Loucy (cell line): ENCODE data around the gene TMEM258.

Experiments used
- H2AFZ ChIP-seq: fragments of 200-600 bp; sonication (generic); 2 replicates; pipeline ENCODE4 v1.6.0; 2016; ENCODE audit warnings: antibody characterized with exemption, mild to moderate bottlenecking, low read length, moderate library complexity
- H3F3A ChIP-seq: fragments of 200-600 bp; 2 replicates; pipeline ENCODE4 v1.6.0; 2016; ENCODE audit warnings: antibody characterized with exemption, low read depth, mild to moderate bottlenecking
- H3K27me3 ChIP-seq: fragments of 200-600 bp; sonication (generic); 2 replicates; pipeline ENCODE4 v1.6.1; 2014; ENCODE audit warnings: low read length, mild to moderate bottlenecking; ENCODE audit not compliant: insufficient read depth, poor library complexity, severe bottlenecking
- H3K36me3 ChIP-seq: fragments of 200-600 bp; sonication (generic); 2 replicates; pipeline ENCODE4 v1.6.1; 2016; ENCODE audit warnings: low read length; ENCODE audit not compliant: insufficient read depth
- H3K4me1 ChIP-seq: fragments of 200-600 bp; sonication (generic); 2 replicates; pipeline ENCODE4 v1.5.1; 2014; ENCODE audit warnings: low read length, mild to moderate bottlenecking; ENCODE audit not compliant: insufficient read depth, poor library complexity, severe bottlenecking
- H3K4me2 ChIP-seq: fragments of 200-600 bp; sonication (generic); 2 replicates; pipeline ENCODE4 v1.6.0; 2014; ENCODE audit warnings: antibody characterized with exemption, low read length, low read depth, mild to moderate bottlenecking; ENCODE audit not compliant: poor library complexity, severe bottlenecking
- H3K4me3 ChIP-seq: fragments of 200-600 bp; sonication (generic); 2 replicates; pipeline ENCODE4 v1.5.1; 2014; ENCODE audit warnings: low read length, mild to moderate bottlenecking, mixed read lengths; ENCODE audit not compliant: poor library complexity, severe bottlenecking
- H3K79me2 ChIP-seq: fragments of 200-600 bp; sonication (generic); 2 replicates; pipeline ENCODE4 v1.6.1; 2014; ENCODE audit warnings: low read length; ENCODE audit not compliant: insufficient read depth
- H3K9ac ChIP-seq: fragments of 200-600 bp; sonication (generic); 2 replicates; pipeline ENCODE4 v1.6.0; 2014; ENCODE audit warnings: mild to moderate bottlenecking, low read depth, low read length, moderate library complexity; ENCODE audit not compliant: poor library complexity, severe bottlenecking
- H3K9me2 ChIP-seq: fragments of 200-600 bp; sonication (generic); replicated peaks from 2 replicates; pipeline ENCODE4 v1.6.1; 2016; ENCODE audit warnings: low read depth, low read length, mixed read lengths
- H3K9me3 ChIP-seq: fragments of 200-600 bp; sonication (generic); 2 replicates; pipeline ENCODE4 v1.6.1; 2014; ENCODE audit warnings: mild to moderate bottlenecking, antibody characterized with exemption, low read length, low read depth; ENCODE audit not compliant: insufficient read depth
- H4K20me1 ChIP-seq: fragments of 200-600 bp; sonication (generic); 2 replicates; pipeline ENCODE4 v1.6.0; 2014; ENCODE audit warnings: antibody characterized with exemption, low read length, mild to moderate bottlenecking; ENCODE audit not compliant: insufficient read depth, poor library complexity, severe bottlenecking
- CTCF ChIP-seq: fragments of 200-600 bp; sonication (generic); conservative IDR thresholded peaks from 2 replicates; pipeline ENCODE4 v1.5.1; 2014; ENCODE audit warnings: mild to moderate bottlenecking, antibody characterized with exemption, low read length
- EZH2phosphoT487 ChIP-seq: fragments of 200-600 bp; IDR thresholded peaks from 2 replicates; pipeline ENCODE4 v1.6.1; 2018; ENCODE audit warnings: antibody characterized with exemption, mild to moderate bottlenecking, moderate library complexity, borderline replicate concordance

TMEM258 gene

GRCh38 chr11:61739966-61740365 lies 52.4 kb downstream of the TMEM258 start:
- Histone ChIP-seq H3K27me3 (no peaks in the 10 kb centered on the region), H3K9ac (no peak overlapping the region), H3K9me2 (no peaks in the 10 kb centered on the region), H3K36me3 (no peaks in the 10 kb centered on the region), H3K4me2 (no peak overlapping the region), H3K4me3 (no peak overlapping the region), H3K4me1 (no peaks in the 10 kb centered on the region), H3F3A (no peaks in the 10 kb centered on the region), H4K20me1 (no peaks in the 10 kb centered on the region), H2AFZ (no peak overlapping the region), H3K9me3 (no peaks in the 10 kb centered on the region), H3K79me2 (no peaks in the 10 kb centered on the region)
- TF ChIP-seq EZH2phosphoT487 (no peak), CTCF (no peak)

- H3K27me3 ChIP-seq = no peaks in the 10 kb centered on the region
Measured at GRCh38 chr11:61739413-61739812, 53.0 kb downstream of the TMEM258 start.

More at GRCh38 chr11:61739413-61739812, 53.0 kb downstream of the TMEM258 start:
- H3K9me3 ChIP-seq = no peaks in the 10 kb centered on the region
- H3K9ac ChIP-seq = no peak overlapping the region
- H3K79me2 ChIP-seq = no peaks in the 10 kb centered on the region
- H3F3A ChIP-seq = no peaks in the 10 kb centered on the region
- no peaks in the 10 kb centered on the region for H4K20me1 ChIP-seq
- no peak for TF ChIP-seq CTCF
- no peak for TF ChIP-seq EZH2phosphoT487
- no peak overlapping the region for H3K4me2 ChIP-seq
- H2AFZ ChIP-seq = no peak overlapping the region
- no peaks in the 10 kb centered on the region for H3K9me2 ChIP-seq
- H3K4me3 ChIP-seq = no peak overlapping the region
- H3K4me1 ChIP-seq = no peaks in the 10 kb centered on the region
- no peaks in the 10 kb centered on the region for H3K36me3 ChIP-seq
